Measurements from ENCODE around the gene TNFRSF1A. TPM values are rescaled to one million over a fixed set of nuclear protein-coding genes. Genes with fewer than 3 reads are reported as not detected.

The TNFRSF1A gene
- total and polyA plus RNA-seq, 7 donors: 31.7 to 191 (median 135) TPM

DNA sequence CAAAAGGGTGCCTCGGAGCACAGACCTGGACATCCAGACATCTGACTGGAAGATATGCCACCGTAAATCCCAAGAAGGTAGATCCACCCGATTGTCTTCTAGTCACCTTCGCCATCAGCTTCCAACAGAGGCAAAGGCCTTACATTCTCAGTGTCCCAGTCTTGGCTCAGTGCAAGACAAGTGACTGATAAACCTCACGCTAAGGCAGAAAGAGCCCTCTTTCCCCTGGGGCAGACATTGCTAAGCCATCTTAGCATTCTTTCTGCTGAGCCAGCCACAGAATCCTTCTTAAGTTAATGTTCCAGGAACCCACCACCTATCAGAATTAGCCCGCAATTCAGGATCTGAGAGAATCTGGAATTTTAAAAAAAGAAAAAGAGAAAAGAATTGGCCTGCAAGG lies 35.7 kb downstream of the TNFRSF1A start:
- Histone ChIP-seq H3K27me3 (peaks cover 11 to 16% (median 12%) of the 10 kb centered on the region in 3 donors), H3K4me1 (peaks cover 0 to 11% (median 10%) of the 10 kb centered on the region in 4 donors), H3K36me3 (no peaks in the 10 kb centered on the region), H3K9me3 (no peaks in the 10 kb centered on the region), H3K27ac (no peak overlapping the region), H3K4me3 (no peak overlapping the region)
- TF ChIP-seq, protein P1, sequence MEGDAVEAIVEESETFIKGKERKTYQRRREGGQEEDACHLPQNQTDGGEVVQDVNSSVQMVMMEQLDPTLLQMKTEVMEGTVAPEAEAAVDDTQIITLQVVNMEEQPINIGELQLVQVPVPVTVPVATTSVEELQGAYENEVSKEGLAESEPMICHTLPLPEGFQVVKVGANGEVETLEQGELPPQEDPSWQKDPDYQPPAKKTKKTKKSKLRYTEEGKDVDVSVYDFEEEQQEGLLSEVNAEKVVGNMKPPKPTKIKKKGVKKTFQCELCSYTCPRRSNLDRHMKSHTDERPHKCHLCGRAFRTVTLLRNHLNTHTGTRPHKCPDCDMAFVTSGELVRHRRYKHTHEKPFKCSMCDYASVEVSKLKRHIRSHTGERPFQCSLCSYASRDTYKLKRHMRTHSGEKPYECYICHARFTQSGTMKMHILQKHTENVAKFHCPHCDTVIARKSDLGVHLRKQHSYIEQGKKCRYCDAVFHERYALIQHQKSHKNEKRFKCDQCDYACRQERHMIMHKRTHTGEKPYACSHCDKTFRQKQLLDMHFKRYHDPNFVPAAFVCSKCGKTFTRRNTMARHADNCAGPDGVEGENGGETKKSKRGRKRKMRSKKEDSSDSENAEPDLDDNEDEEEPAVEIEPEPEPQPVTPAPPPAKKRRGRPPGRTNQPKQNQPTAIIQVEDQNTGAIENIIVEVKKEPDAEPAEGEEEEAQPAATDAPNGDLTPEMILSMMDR (IDR thresholded peaks at IDR 0.05): no peak
- TF ChIP-seq EP300 (IDR thresholded peaks at IDR 0.05) (no peak), POLR2AphosphoS5 (IDR thresholded peaks at IDR 0.05) (no peak), POLR2A (IDR thresholded peaks at IDR 0.05) (no peak)
- no peak for DNase-seq
- WGBS, 2 donors: 80 to 88% methylated on average over 6 of the region's 6 CpGs
- intact Hi-C loops (cut with DNase I): no loop called here

DNA sequence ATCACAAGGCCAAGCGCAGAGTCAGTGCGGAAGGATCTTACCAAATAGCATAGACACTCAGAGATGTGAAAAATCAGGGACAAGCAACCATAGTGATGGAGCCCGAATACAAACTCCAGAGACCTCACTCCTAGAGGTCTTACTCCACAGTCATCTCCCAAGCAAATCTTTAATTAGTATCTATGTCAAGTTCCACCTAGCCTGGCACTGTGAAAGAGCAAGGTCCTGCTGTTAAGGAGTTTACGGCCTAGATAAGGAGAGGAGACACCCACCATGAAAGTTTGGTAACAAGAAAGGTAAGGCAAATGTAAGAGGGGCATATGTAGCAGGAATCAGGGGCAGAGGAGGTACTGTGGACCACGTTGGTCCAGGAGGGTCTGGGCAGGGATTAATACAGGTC lies 38.8 kb downstream of the TNFRSF1A start:
- no peaks in the 10 kb centered on the region for H3K4me1 ChIP-seq
- H3K27ac ChIP-seq: no peak overlapping the region
- intact Hi-C loops (cut with DNase I): no loop called here
- no peaks in the 10 kb centered on the region for H3K27me3 ChIP-seq
- no peaks in the 10 kb centered on the region for H3K36me3 ChIP-seq
- H3K9me3 ChIP-seq: no peaks in the 10 kb centered on the region
- no peak for TF ChIP-seq EP300 (IDR thresholded peaks at IDR 0.05)
- TF ChIP-seq POLR2A (IDR thresholded peaks at IDR 0.05): no peak
- TF ChIP-seq, protein P1 (IDR thresholded peaks at IDR 0.05): no peak
- TF ChIP-seq POLR2AphosphoS5 (IDR thresholded peaks at IDR 0.05): no peak
- no peak for DNase-seq
- WGBS, 2 donors: 49 to 76% methylated on average over 5 of the region's 5 CpGs
- H3K4me3 ChIP-seq: no peak overlapping the region

DNA sequence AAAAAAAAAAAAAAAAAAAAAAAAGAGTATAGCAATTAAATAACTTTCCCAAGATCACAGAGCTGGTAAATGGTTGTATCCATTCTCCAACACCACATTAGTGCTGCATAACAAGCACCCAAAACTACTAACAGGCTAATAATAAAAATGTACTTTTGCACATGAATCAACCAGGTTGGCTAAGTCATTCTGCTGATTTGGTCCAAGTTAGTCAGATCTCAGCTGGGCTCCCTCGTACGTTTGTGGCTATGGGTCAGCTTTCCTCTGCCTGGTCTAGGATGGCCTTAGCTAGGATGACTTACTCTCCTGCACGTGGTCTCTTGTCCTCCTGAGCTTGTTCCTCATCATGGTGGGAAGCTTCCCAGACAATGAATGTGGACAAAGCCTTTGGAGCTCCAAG lies 39.3 kb downstream of the TNFRSF1A start:
- 87 to 91% methylated on average over 3 of the region's 3 CpGs for WGBS, 2 donors
- TF ChIP-seq, protein P1 (IDR thresholded peaks at IDR 0.05): no peak
- TF ChIP-seq POLR2AphosphoS5 (IDR thresholded peaks at IDR 0.05): no peak
- no peak for TF ChIP-seq POLR2A (IDR thresholded peaks at IDR 0.05)
- no peak for TF ChIP-seq EP300 (IDR thresholded peaks at IDR 0.05)
- intact Hi-C loops (cut with DNase I): no loop called here
- Histone ChIP-seq H3K27me3 (no peaks in the 10 kb centered on the region), H3K4me3 (no peak overlapping the region), H3K4me1 (no peaks in the 10 kb centered on the region), H3K9me3 (no peaks in the 10 kb centered on the region), H3K27ac (no peak overlapping the region), H3K36me3 (no peaks in the 10 kb centered on the region)
- DNase-seq: no peak

DNA sequence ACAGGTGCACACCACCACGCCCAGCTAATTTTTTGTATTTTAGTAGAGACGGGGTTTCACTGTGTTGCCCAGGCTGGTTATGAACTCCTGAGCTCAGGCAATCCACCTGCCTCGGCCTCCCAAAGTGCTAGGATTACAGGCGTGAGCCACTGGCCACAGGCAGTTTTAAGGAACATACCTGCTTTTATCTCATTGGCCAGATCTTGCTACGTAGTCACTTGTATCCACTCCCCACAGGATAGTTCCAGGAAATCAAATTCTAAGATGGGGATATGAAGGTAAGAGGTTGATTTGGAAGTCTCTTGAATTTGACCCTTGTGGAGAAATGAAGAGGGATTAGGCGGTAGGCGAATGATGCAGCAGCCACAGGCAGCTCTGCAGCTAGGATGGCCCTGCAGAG lies 40.2 kb downstream of the TNFRSF1A start:
- Histone ChIP-seq H3K36me3 (no peaks in the 10 kb centered on the region), H3K4me3 (no peak overlapping the region), H3K27me3 (no peaks in the 10 kb centered on the region), H3K4me1 (no peaks in the 10 kb centered on the region), H3K27ac (no peak overlapping the region), H3K9me3 (no peaks in the 10 kb centered on the region)
- 89 to 90% methylated on average over 7 of the region's 7 CpGs for WGBS, 2 donors
- TF ChIP-seq POLR2A (IDR thresholded peaks at IDR 0.05): no peak
- no peak for TF ChIP-seq POLR2AphosphoS5 (IDR thresholded peaks at IDR 0.05)
- TF ChIP-seq, protein P1 (IDR thresholded peaks at IDR 0.05): no peak
- TF ChIP-seq EP300 (IDR thresholded peaks at IDR 0.05): no peak
- peak; percentile 25 for DNase-seq
- intact Hi-C loops (cut with DNase I): no loop called here

DNA sequence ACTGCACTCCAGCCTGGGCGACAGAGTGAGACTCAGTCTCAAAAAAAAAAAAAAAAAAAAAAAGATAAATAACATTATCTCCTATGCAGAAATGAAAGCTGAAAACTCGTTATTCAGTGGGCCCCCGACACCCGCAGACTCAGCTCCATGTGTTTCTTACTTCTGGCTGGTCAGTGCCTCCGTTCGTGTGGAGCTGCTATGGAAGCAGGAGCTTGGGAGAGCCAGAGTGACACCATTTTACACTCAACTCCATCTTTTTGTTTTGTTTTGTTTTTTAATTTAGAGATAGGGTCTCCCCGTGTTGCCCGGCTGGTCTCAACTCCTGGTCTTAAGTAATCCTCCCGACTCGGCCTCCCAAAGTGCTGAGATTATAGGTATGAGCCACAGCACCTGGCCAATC lies 44.7 kb downstream of the TNFRSF1A start:
- TF ChIP-seq, protein P1 (IDR thresholded peaks at IDR 0.05): no peak
- TF ChIP-seq POLR2A (IDR thresholded peaks at IDR 0.05): no peak
- TF ChIP-seq POLR2AphosphoS5 (IDR thresholded peaks at IDR 0.05): no peak
- no peak for TF ChIP-seq EP300 (IDR thresholded peaks at IDR 0.05)
- peak; percentile 14 for DNase-seq
- no peak overlapping the region for H3K4me3 ChIP-seq
- intact Hi-C loops (cut with DNase I): no loop called here
- H3K36me3 ChIP-seq: no peaks in the 10 kb centered on the region
- H3K4me1 ChIP-seq: peaks cover 0 to 23% (median 16%) of the 10 kb centered on the region in 4 donors
- no peaks in the 10 kb centered on the region for H3K9me3 ChIP-seq
- WGBS, 2 donors: 44 to 82% methylated on average over 9 of the region's 10 CpGs
- no peaks in the 10 kb centered on the region for H3K27me3 ChIP-seq
- H3K27ac ChIP-seq: no peak overlapping the region

Measured in sigmoid colon (tissue), 7 donors.